CD4-positive, CD25-positive, alpha-beta regulatory T cell (primary cell): ENCODE results near the gene CEP104. TPM values are rescaled to one million over a fixed set of nuclear protein-coding genes. Genes with fewer than 3 reads are reported as not detected.
"Not testable (repeated sequence)": the region's sequence is repeated elsewhere in the genome, so short reads cannot be mapped to it uniquely, and the experiment has no call there.

Source experiments
- ATAC-seq, 2 donors: fragments of 150-1000 bp; cut with Tn5 transposase; one replicate each; pipeline ENCODE4 v1.10.0; 2021; ENCODE audit warnings: low read depth in 2 of 2, moderate number of reproducible peaks in 2 of 2, moderate library complexity in 1 of 2
- DNase-seq, 3 donors: peaks; one replicate each; pipeline versions ENCODE4 v3.0.0 to v3.0.0-alpha.2; 2012 to 2022; ENCODE audit warnings: mixed read lengths in 1 of 3
- H3K27ac ChIP-seq: one replicate; pipeline ENCODE4 v1.7.0; 2013; ENCODE audit warnings: mild to moderate bottlenecking, low read length; ENCODE audit not compliant: insufficient read depth, poor library complexity, severe bottlenecking
- H3K27me3 ChIP-seq: one replicate; pipeline ENCODE4 v1.7.0; 2013; ENCODE audit warnings: low read length; ENCODE audit not compliant: control insufficient read depth, insufficient read depth
- H3K36me3 ChIP-seq: one replicate; pipeline ENCODE4 v1.7.0; 2013; ENCODE audit warnings: mild to moderate bottlenecking, low read length, moderate library complexity; ENCODE audit not compliant: control insufficient read depth, insufficient read depth
- H3K4me1 ChIP-seq: 2 replicates; pipeline ENCODE4 v1.7.0; 2013; ENCODE audit warnings: mild to moderate bottlenecking, low read length; ENCODE audit not compliant: insufficient read depth, control insufficient read depth, poor library complexity, severe bottlenecking
- H3K4me3 ChIP-seq: one replicate; pipeline ENCODE4 v1.7.0; 2013; ENCODE audit warnings: low read depth, mild to moderate bottlenecking, low read length, moderate library complexity
- H3K9me3 ChIP-seq, 2 experiments: 1 replicate in 1 of 2; 2 replicates in 1 of 2; pipeline ENCODE4 v1.7.0; 2013; ENCODE audit warnings: low read length in 2 of 2, mild to moderate bottlenecking in 1 of 2, moderate library complexity in 1 of 2; ENCODE audit not compliant: control insufficient read depth in 2 of 2
- H3K27ac Mint-ChIP-seq, 3 donors: one replicate each; pipeline ENCODE4 v1.8.0; 2020 to 2022; ENCODE audit warnings: mild to moderate bottlenecking in 3 of 3, mixed read lengths in 3 of 3, moderate library complexity in 2 of 3
- H3K27me3 Mint-ChIP-seq: one replicate; pipeline ENCODE4 v1.8.0; 2022; ENCODE audit warnings: mild to moderate bottlenecking, mixed read lengths
- H3K36me3 Mint-ChIP-seq: one replicate; pipeline ENCODE4 v1.8.0; 2020; ENCODE audit warnings: mixed read lengths
- H3K4me1 Mint-ChIP-seq, 4 donors: one replicate each; pipeline ENCODE4 v1.8.0; 2020 to 2022; ENCODE audit warnings: mixed read lengths in 4 of 4, mild to moderate bottlenecking in 1 of 4
- H3K4me3 Mint-ChIP-seq, 4 donors: one replicate each; pipeline ENCODE4 v1.8.0; 2020 to 2022; ENCODE audit warnings: mild to moderate bottlenecking in 4 of 4, mixed read lengths in 4 of 4, moderate library complexity in 3 of 4
- H3K9me3 Mint-ChIP-seq, 7 donors: one replicate each; pipeline ENCODE4 v1.8.0; 2020 to 2022; ENCODE audit warnings: mixed read lengths in 7 of 7, mild to moderate bottlenecking in 3 of 7, moderate library complexity in 2 of 7
- polyA plus RNA-seq, 4 donors: library from polyadenylated mRNA; unstranded; fragments of 300-500 nt; fragmentation: Illumina TruSeq; gene quantifications; one replicate each; pipeline ENCODE4 v1.2.3, GENCODE V29; 2021
- total RNA-seq: library from RNA; stranded (reverse); gene quantifications from one replicate; pipeline ENCODE4 v1.2.3, GENCODE V29; 2022

The CEP104 gene
- total and polyA plus RNA-seq, 5 donors from 2014 or later, result 13.5 to 42.3 (median 14.6) TPM

DNA sequence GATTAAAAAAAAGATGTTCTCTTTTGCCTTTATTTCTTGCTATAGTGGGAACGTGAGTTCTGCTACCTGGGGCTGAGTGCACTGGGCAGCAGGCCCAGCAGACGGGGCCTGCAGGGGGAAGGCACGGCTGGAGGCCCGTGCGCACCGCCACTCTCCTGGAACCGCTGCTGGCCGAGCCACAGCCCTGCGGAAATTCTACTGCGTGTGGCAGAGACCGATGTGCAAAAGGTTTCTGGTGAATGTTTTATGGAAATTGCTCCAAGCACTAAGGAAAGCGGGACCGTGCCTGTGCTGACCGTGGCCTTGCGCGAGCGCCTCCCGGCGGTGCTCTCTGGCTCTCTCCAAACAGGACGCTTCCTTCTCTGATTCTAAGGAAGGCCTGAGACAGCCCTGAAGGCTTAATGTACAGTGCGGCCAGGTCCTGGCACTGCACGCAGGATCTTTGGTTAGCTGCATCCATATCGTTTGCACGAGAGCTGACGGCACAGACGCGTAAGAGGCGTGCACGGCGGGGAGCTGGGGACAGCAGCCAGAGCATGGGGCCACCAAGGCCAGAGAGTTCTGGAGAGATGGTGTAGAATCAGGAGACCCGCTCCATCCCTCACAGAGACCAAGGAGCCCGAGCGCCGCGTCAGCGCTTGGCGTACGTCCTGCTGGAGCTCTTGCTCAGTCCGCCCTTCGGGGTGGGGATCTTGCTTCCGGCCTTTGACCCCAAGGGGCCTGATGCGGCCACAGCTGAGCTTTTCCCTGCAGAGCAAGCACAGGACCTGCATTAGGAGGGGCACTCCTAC, 42.0 kb downstream of the CEP104 start:
- no peaks in the 10 kb centered on the region for H3K4me1 Mint-ChIP-seq
- no peaks in the 10 kb centered on the region for H3K27me3 ChIP-seq
- H3K36me3 Mint-ChIP-seq, result peaks cover 23% of the 10 kb centered on the region
- no peaks in the 10 kb centered on the region for H3K27me3 Mint-ChIP-seq
- no peak overlapping the region for H3K4me3 ChIP-seq
- H3K36me3 ChIP-seq, result peaks cover 20% of the 10 kb centered on the region
- DNase-seq (no peak), ATAC-seq (no peak)
- no peak overlapping the region for H3K27ac ChIP-seq
- H3K27ac Mint-ChIP-seq, result no peak overlapping the region
- peaks cover 0 to 3% (median 0%) of the 10 kb centered on the region in 7 donors for H3K9me3 Mint-ChIP-seq
- H3K4me3 Mint-ChIP-seq, result no peak overlapping the region
- no peaks in the 10 kb centered on the region for H3K4me1 ChIP-seq
- no peaks in the 10 kb centered on the region for H3K9me3 ChIP-seq

DNA sequence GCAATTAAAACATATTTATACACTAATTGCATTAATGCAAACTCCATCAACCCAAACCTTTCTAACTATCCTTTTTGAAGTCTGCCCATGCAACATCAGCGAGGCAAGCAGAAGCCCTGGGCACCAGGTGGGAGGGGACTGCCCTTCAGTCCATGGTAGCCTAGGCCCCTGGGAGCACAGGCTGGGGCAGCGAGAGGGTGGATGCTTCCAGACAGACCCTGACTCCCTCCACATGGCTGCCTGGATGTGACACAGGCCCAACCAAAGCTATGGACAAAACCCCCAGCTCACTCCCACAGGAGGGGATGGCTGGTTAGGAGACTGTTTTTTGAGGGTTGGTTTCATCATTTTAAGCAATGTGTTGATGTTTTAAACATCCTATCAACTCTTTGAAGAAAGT, 42.9 kb downstream of the CEP104 start:
- DNase-seq (no peak), ATAC-seq (no peak)
- Mint-ChIP-seq H3K36me3 (peaks cover 17% of the 10 kb centered on the region), H3K4me3 (no peak overlapping the region), H3K27ac (no peak overlapping the region), H3K27me3 (no peaks in the 10 kb centered on the region), H3K4me1 (no peaks in the 10 kb centered on the region), H3K9me3 (peaks cover 0 to 4% (median 0%) of the 10 kb centered on the region in 7 donors)
- H3K27me3 ChIP-seq, result no peaks in the 10 kb centered on the region
- H3K9me3 ChIP-seq, result no peaks in the 10 kb centered on the region
- peaks cover 17% of the 10 kb centered on the region for H3K36me3 ChIP-seq
- H3K4me3 ChIP-seq, result no peak overlapping the region
- H3K27ac ChIP-seq, result no peak overlapping the region
- no peaks in the 10 kb centered on the region for H3K4me1 ChIP-seq

DNA sequence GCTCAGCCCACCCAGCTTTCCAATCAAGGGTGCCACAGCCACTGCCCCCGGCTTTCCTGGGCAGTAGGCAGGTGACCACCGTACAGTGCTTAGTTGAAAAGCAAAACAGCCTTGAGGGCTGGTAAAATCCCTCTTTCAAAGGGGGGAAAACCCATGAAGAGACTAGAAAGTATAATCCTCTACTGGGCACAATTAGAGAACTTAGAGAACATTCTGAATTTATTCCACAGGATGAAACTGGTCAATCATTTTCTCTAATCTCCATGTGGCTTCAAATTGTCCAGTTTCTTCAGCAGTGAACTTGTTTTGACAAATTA, 45.5 kb downstream of the CEP104 start:
- H3K9me3 ChIP-seq, result no peaks in the 10 kb centered on the region
- H3K27ac Mint-ChIP-seq, result no peak overlapping the region
- H3K27ac ChIP-seq, result no peak overlapping the region
- H3K4me3 Mint-ChIP-seq, result no peak overlapping the region
- H3K4me1 Mint-ChIP-seq, result no peaks in the 10 kb centered on the region
- H3K4me1 ChIP-seq, result no peaks in the 10 kb centered on the region
- peaks cover 12% of the 10 kb centered on the region for H3K36me3 Mint-ChIP-seq
- no peaks in the 10 kb centered on the region for H3K27me3 ChIP-seq
- no peak for ATAC-seq
- H3K4me3 ChIP-seq, result no peak overlapping the region
- peaks cover 0 to 2% (median 0%) of the 10 kb centered on the region in 7 donors for H3K9me3 Mint-ChIP-seq
- no peak for DNase-seq
- H3K36me3 ChIP-seq, result peaks cover 17% of the 10 kb centered on the region
- H3K27me3 Mint-ChIP-seq, result no peaks in the 10 kb centered on the region

GRCh38 chr1:3810149-3810761, 46.8 kb downstream of the CEP104 start:
- H3K4me3 Mint-ChIP-seq, H3K9me3 Mint-ChIP-seq, H3K4me3 ChIP-seq, ATAC-seq, H3K4me1 Mint-ChIP-seq, DNase-seq, H3K36me3 Mint-ChIP-seq, H3K27me3 Mint-ChIP-seq, H3K9me3 ChIP-seq, H3K4me1 ChIP-seq, H3K27ac ChIP-seq, H3K27ac Mint-ChIP-seq, H3K27me3 ChIP-seq: not testable (repeated sequence)
- peaks cover 12% of the 10 kb centered on the region for H3K36me3 ChIP-seq

DNA sequence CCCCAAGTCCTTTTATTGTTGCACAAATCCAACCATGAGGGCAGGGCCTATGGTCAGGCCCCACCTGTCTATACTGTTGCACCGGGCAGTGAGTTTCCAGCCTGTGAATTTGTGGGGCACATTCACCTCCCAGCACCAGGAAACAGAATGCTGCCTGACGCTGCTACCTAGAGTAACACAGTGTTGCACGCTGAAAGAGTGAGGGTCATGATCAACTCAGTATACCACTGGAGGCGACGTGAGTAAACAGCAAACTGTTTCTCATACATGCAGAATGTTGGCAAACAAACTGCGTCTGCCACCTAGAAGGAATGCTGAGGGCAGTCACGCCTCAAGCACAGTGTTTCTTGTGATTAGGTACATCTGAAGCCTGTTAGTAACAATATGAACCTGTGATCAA, 47.3 kb downstream of the CEP104 start:
- DNase-seq, result no peak
- no peak overlapping the region for H3K4me3 Mint-ChIP-seq
- H3K27me3 Mint-ChIP-seq, result peaks cover 6% of the 10 kb centered on the region
- Histone ChIP-seq H3K27ac (no peak overlapping the region), H3K4me1 (no peaks in the 10 kb centered on the region), H3K36me3 (peaks cover 6% of the 10 kb centered on the region), H3K27me3 (no peaks in the 10 kb centered on the region), H3K4me3 (no peak overlapping the region), H3K9me3 (no peaks in the 10 kb centered on the region)
- H3K36me3 Mint-ChIP-seq, result peaks cover 4% of the 10 kb centered on the region
- H3K27ac Mint-ChIP-seq, result no peak overlapping the region
- H3K9me3 Mint-ChIP-seq, result peaks cover 0 to 2% (median 0%) of the 10 kb centered on the region in 7 donors
- ATAC-seq, result no peak
- H3K4me1 Mint-ChIP-seq, result no peaks in the 10 kb centered on the region

- Histone ChIP-seq H3K4me1 (no peaks in the 10 kb centered on the region), H3K4me3 (no peak overlapping the region), H3K9me3 (no peaks in the 10 kb centered on the region), H3K27me3 (peaks cover 5% of the 10 kb centered on the region), H3K36me3 (no peaks in the 10 kb centered on the region), H3K27ac (no peak overlapping the region)
- no peak overlapping the region for H3K27ac Mint-ChIP-seq
- peaks cover 15% of the 10 kb centered on the region for H3K27me3 Mint-ChIP-seq
- DNase-seq (no peak), ATAC-seq (no peak)
- H3K36me3 Mint-ChIP-seq, result no peaks in the 10 kb centered on the region
- no peaks in the 10 kb centered on the region for H3K4me1 Mint-ChIP-seq
- no peak overlapping the region for H3K4me3 Mint-ChIP-seq
- peaks cover 0 to 2% (median 0%) of the 10 kb centered on the region in 7 donors for H3K9me3 Mint-ChIP-seq
These were observed 49.2 kb downstream of the CEP104 start for GRCh38 chr1:3807769-3808168.

GRCh38 chr1:3805038-3805437, 52.0 kb downstream of the CEP104 start:
- Histone ChIP-seq H3K36me3 (no peaks in the 10 kb centered on the region), H3K27me3 (peaks cover 8% of the 10 kb centered on the region), H3K9me3 (no peaks in the 10 kb centered on the region), H3K4me1 (no peaks in the 10 kb centered on the region), H3K4me3 (no peak overlapping the region), H3K27ac (no peak overlapping the region)
- Mint-ChIP-seq H3K36me3 (no peaks in the 10 kb centered on the region), H3K27me3 (peaks cover 30% of the 10 kb centered on the region), H3K27ac (peak overlapping the region in 1 of 3 donors; percentile 48), H3K9me3 (peaks cover 0 to 2% (median 0%) of the 10 kb centered on the region in 7 donors), H3K4me3 (no peak overlapping the region), H3K4me1 (peaks cover 3 to 8% (median 6%) of the 10 kb centered on the region in 4 donors)
- no peak for ATAC-seq
- no peak for DNase-seq

DNA sequence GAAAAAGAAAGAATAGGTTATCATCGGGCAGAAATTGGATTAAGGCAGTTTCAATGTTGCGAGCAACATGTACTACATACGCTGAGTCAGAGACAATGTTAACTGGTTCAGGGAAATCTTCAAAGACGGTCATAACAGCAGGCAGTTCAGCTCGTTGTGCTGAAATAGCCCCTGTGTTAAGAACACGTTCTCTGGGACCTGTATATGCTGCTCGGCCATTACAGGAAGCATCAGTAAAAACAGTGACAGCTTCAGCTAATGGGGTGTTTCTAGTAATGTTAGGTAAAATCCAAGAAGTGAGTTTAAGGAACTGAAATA, 52.4 kb downstream of the CEP104 start:
- H3K27ac ChIP-seq, H3K27ac Mint-ChIP-seq, H3K9me3 ChIP-seq, H3K36me3 Mint-ChIP-seq, H3K9me3 Mint-ChIP-seq, H3K4me3 ChIP-seq, H3K36me3 ChIP-seq, H3K4me3 Mint-ChIP-seq, ATAC-seq, H3K4me1 Mint-ChIP-seq, H3K27me3 ChIP-seq, H3K4me1 ChIP-seq, DNase-seq: not testable (repeated sequence)
- peaks cover 30% of the 10 kb centered on the region for H3K27me3 Mint-ChIP-seq
